H9 (cell line): Measurements from ENCODE around the gene LONP2. TPM values are rescaled to one million over a fixed set of nuclear protein-coding genes. Genes with fewer than 3 reads are reported as not detected.
"Not testable (repeated sequence)": the region's sequence is repeated elsewhere in the genome, so short reads cannot be mapped to it uniquely, and the experiment has no call there.

Experiments
- DNase-seq: peaks from one replicate; pipeline ENCODE4 v3.0.0-alpha.2; 2017
- H2AFZ ChIP-seq: one replicate; pipeline ENCODE4 v1.6.1; 2013; ENCODE audit warnings: mild to moderate bottlenecking, low read length, control low read depth, moderate library complexity
- H2AK5ac ChIP-seq: 2 replicates; pipeline ENCODE4 v1.6.1; 2013; ENCODE audit warnings: low read length, control low read depth, mixed read lengths; ENCODE audit not compliant: insufficient read length
- H2BK120ac ChIP-seq: one replicate; pipeline ENCODE4 v1.6.1; 2013; ENCODE audit warnings: low read depth, mild to moderate bottlenecking, low read length, control low read depth, inconsistent platforms; ENCODE audit not compliant: poor library complexity, severe bottlenecking
- H2BK12ac ChIP-seq: 2 replicates; pipeline ENCODE4 v1.6.1; 2013; ENCODE audit warnings: low read length, control low read depth, mixed read lengths, low read depth; ENCODE audit not compliant: insufficient read length
- H2BK15ac ChIP-seq: 2 replicates; pipeline ENCODE4 v1.6.1; 2013; ENCODE audit warnings: low read depth, low read length, control low read depth
- H2BK20ac ChIP-seq: one replicate; pipeline ENCODE4 v1.6.1; 2013; ENCODE audit warnings: low read depth, mild to moderate bottlenecking, low read length, control low read depth, inconsistent platforms; ENCODE audit not compliant: poor library complexity, severe bottlenecking
- H2BK5ac ChIP-seq: 2 replicates; pipeline ENCODE4 v1.6.1; 2013; ENCODE audit warnings: low read length, control low read depth, mixed read lengths; ENCODE audit not compliant: insufficient read length
- H3K14ac ChIP-seq: 2 replicates; pipeline ENCODE4 v1.6.1; 2013; ENCODE audit warnings: low read length, control low read depth; ENCODE audit not compliant: insufficient read depth
- H3K18ac ChIP-seq: 2 replicates; pipeline ENCODE4 v1.6.1; 2013; ENCODE audit warnings: low read depth, mild to moderate bottlenecking, mixed read lengths, low read length, control low read depth; ENCODE audit not compliant: insufficient read length
- H3K23ac ChIP-seq: 2 replicates; pipeline ENCODE4 v1.6.1; 2013; ENCODE audit warnings: low read length, control low read depth, mixed read lengths, low read depth; ENCODE audit not compliant: insufficient read length
- H3K23me2 ChIP-seq: 2 replicates; pipeline ENCODE4 v1.6.1; 2013; ENCODE audit warnings: low read depth, mild to moderate bottlenecking, mixed read lengths, low read length, control low read depth; ENCODE audit not compliant: insufficient read length, poor library complexity, severe bottlenecking
- H3K27ac ChIP-seq: 2 replicates; pipeline ENCODE4 v1.5.1; 2013; ENCODE audit warnings: low read length, control low read depth, mixed read lengths, low read depth; ENCODE audit not compliant: insufficient read length
- H3K27me3 ChIP-seq: 2 replicates; pipeline ENCODE4 v1.6.1; 2013; ENCODE audit warnings: low read length, control low read depth, inconsistent platforms; ENCODE audit not compliant: insufficient read depth
- H3K4ac ChIP-seq: 2 replicates; pipeline ENCODE4 v1.6.1; 2013; ENCODE audit warnings: low read depth, mild to moderate bottlenecking, control low read depth, inconsistent platforms, low read length, moderate library complexity
- H3K4me1 ChIP-seq: 2 replicates; pipeline ENCODE4 v1.6.1; 2013; ENCODE audit warnings: low read length, control low read depth, inconsistent platforms; ENCODE audit not compliant: insufficient read depth
- H3K4me2 ChIP-seq: 2 replicates; pipeline ENCODE4 v1.6.1; 2013; ENCODE audit warnings: low read length, control low read depth, mixed read lengths; ENCODE audit not compliant: insufficient read length, insufficient read depth
- H3K56ac ChIP-seq: 2 replicates; pipeline ENCODE4 v1.6.1; 2013; ENCODE audit warnings: low read depth, mild to moderate bottlenecking, mixed read lengths, low read length, control low read depth; ENCODE audit not compliant: insufficient read length
- H3K79me1 ChIP-seq: 2 replicates; pipeline ENCODE4 v1.6.1; 2013; ENCODE audit warnings: low read depth, mild to moderate bottlenecking, moderate library complexity, low read length, control low read depth, inconsistent platforms; ENCODE audit not compliant: insufficient read depth, poor library complexity, severe bottlenecking
- H3K79me2 ChIP-seq: 2 replicates; pipeline ENCODE4 v1.6.1; 2013; ENCODE audit warnings: low read length, control low read depth, inconsistent platforms; ENCODE audit not compliant: insufficient read depth
- H3K9ac ChIP-seq: 2 replicates; pipeline ENCODE4 v1.6.1; 2013; ENCODE audit warnings: low read length, control low read depth, mixed read lengths; ENCODE audit not compliant: insufficient read length; ENCODE audit errors: extremely low read depth
- H3K9me3 ChIP-seq: one replicate; pipeline ENCODE4 v1.6.1; 2013; ENCODE audit warnings: low read depth, low read length, inconsistent platforms; ENCODE audit not compliant: control insufficient read depth
- H3T11ph ChIP-seq: one replicate; pipeline ENCODE4 v1.6.1; 2013; ENCODE audit warnings: mild to moderate bottlenecking, low read length, control low read depth, inconsistent platforms
- H4K20me1 ChIP-seq: one replicate; pipeline ENCODE4 v1.6.1; 2013; ENCODE audit not compliant: control insufficient read depth, insufficient read length, insufficient read depth
- H4K5ac ChIP-seq: 2 replicates; pipeline ENCODE4 v1.6.1; 2013; ENCODE audit warnings: low read depth, mild to moderate bottlenecking, mixed read lengths, low read length, control low read depth; ENCODE audit not compliant: insufficient read length
- H4K8ac ChIP-seq: replicated peaks from 2 replicates; pipeline ENCODE4 v1.6.1; 2013; ENCODE audit warnings: low read length, control low read depth, mixed read lengths, low read depth; ENCODE audit not compliant: insufficient read length
- H4K91ac ChIP-seq: 2 replicates; pipeline ENCODE4 v1.6.1; 2013; ENCODE audit warnings: low read depth, mild to moderate bottlenecking, moderate library complexity, mixed read lengths, low read length, control low read depth; ENCODE audit not compliant: insufficient read length
- H3K27ac Mint-ChIP-seq, 3 experiments: 2 replicates in 2 of 3; 3 replicates in 1 of 3; pipeline ENCODE4 v1.8.0; 2020 to 2021; ENCODE audit warnings: mixed read lengths in 3 of 3, mild to moderate bottlenecking in 1 of 3, moderate library complexity in 1 of 3
- H3K27me3 Mint-ChIP-seq: 2 replicates; pipeline ENCODE4 v1.8.0; 2021; ENCODE audit warnings: low read depth, mild to moderate bottlenecking, moderate library complexity, mixed read lengths
- H3K36me3 Mint-ChIP-seq, 3 experiments: 2 replicates in 2 of 3; 3 replicates in 1 of 3; pipeline ENCODE4 v1.8.0; 2020 to 2021; ENCODE audit warnings: low read depth in 3 of 3, mixed read lengths in 3 of 3; ENCODE audit not compliant: insufficient read depth in 1 of 3
- H3K4me1 Mint-ChIP-seq, 2 experiments: 2 replicates each; pipeline ENCODE4 v1.8.0; 2020; ENCODE audit warnings: mixed read lengths in 2 of 2
- H3K4me3 Mint-ChIP-seq, 2 experiments: 2 replicates in 1 of 2; 3 replicates in 1 of 2; pipeline ENCODE4 v1.8.0; 2020 to 2021; ENCODE audit warnings: mild to moderate bottlenecking in 2 of 2, mixed read lengths in 2 of 2, moderate library complexity in 1 of 2
- H3K9me3 Mint-ChIP-seq, 2 experiments: 2 replicates in 1 of 2; 3 replicates in 1 of 2; pipeline ENCODE4 v1.8.0; 2020; ENCODE audit warnings: mild to moderate bottlenecking in 2 of 2, mixed read lengths in 2 of 2, moderate library complexity in 1 of 2
- CTCF ChIP-seq: fragments of 200-600 bp; sonication (generic); conservative IDR thresholded peaks from 3 replicates; pipeline ENCODE4 v1.8.0; 2021; ENCODE audit warnings: antibody characterized with exemption, mild to moderate bottlenecking
- WGBS: extraction: QIAGEN DNeasy Blood & Tissue Kit; methylation state at CpG from one replicate; pipeline ENCODE4 v1.1.7; 2013; ENCODE audit warnings: missing lambda C conversion rate, low lambda C conversion rate, mixed read lengths; ENCODE audit not compliant: insufficient read length; ENCODE audit errors: extremely low coverage; 5-methylcytosine and 5-hydroxymethylcytosine counted together
- total RNA-seq: library from RNA; stranded (reverse); gene quantifications from 2 replicates; pipeline ENCODE4 v1.2.1, GENCODE V29; 2021

Gene LONP2
- total RNA-seq, 1 experiment from 2014 or later: 27.8 TPM

GRCh38 chr16:48236286-48236685 lies 7.8 kb upstream of the LONP2 start:
- no peak overlapping the region for H3K14ac ChIP-seq
- no peaks in the 10 kb centered on the region for H4K20me1 ChIP-seq
- H4K8ac ChIP-seq: no peak overlapping the region
- Mint-ChIP-seq H3K27me3 (no peaks in the 10 kb centered on the region; the same call in 1 of the 2 replicates), H3K9me3 (peaks cover 7 to 10% of the 10 kb centered on the region in 2 experiments), H3K4me1 (peaks cover 0 to 16% of the 10 kb centered on the region in 2 experiments; a peak in 2 of 4 replicates), H3K27ac (0 out of 7 replicates have a peak overlapping the region, but pooled peaks of 1 of the 3 experiments have one; percentile 15), H3K4me3 (no peak overlapping the region), H3K36me3 (no peaks in the 10 kb centered on the region)
- no peaks in the 10 kb centered on the region; the same call in 1 of the 2 replicates for H3K4me1 ChIP-seq
- no peak overlapping the region for H4K5ac ChIP-seq
- no peak overlapping the region for H2AK5ac ChIP-seq
- H2BK15ac ChIP-seq: no peak overlapping the region
- no peak overlapping the region for H3T11ph ChIP-seq
- H3K27ac ChIP-seq: no peak overlapping the region
- TF ChIP-seq CTCF: no peak
- no peak overlapping the region for H2AFZ ChIP-seq
- no peak overlapping the region for H3K4me2 ChIP-seq
- H3K9me3 ChIP-seq: no peaks in the 10 kb centered on the region
- H3K79me2 ChIP-seq: no peaks in the 10 kb centered on the region
- H3K79me1 ChIP-seq: no peaks in the 10 kb centered on the region
- H2BK5ac ChIP-seq: no peak overlapping the region
- no peaks in the 10 kb centered on the region for H3K23me2 ChIP-seq
- H2BK120ac ChIP-seq: no peak overlapping the region
- H2BK12ac ChIP-seq: no peak overlapping the region
- WGBS: no CpG with 5 or more reads among the region's 1 CpG
- H3K9ac ChIP-seq: no peak overlapping the region
- DNase-seq: no peak
- no peaks in the 10 kb centered on the region for H3K27me3 ChIP-seq
- no peak overlapping the region for H4K91ac ChIP-seq
- H3K56ac ChIP-seq: no peak overlapping the region
- no peak overlapping the region for H3K18ac ChIP-seq
- H3K4ac ChIP-seq: no peak overlapping the region
- H2BK20ac ChIP-seq: no peak overlapping the region
- H3K23ac ChIP-seq: no peak overlapping the region

- H3K23ac ChIP-seq, H3T11ph ChIP-seq, H4K20me1 ChIP-seq, H3K18ac ChIP-seq, H2AK5ac ChIP-seq, H3K4me1 Mint-ChIP-seq, H3K4me2 ChIP-seq, H4K5ac ChIP-seq, H3K79me1 ChIP-seq, H3K4ac ChIP-seq, H3K23me2 ChIP-seq, H3K27ac Mint-ChIP-seq, H2BK5ac ChIP-seq, H3K4me1 ChIP-seq, H3K9ac ChIP-seq, H2AFZ ChIP-seq, H2BK12ac ChIP-seq, H3K9me3 ChIP-seq, H2BK15ac ChIP-seq, H2BK20ac ChIP-seq, H3K36me3 Mint-ChIP-seq, H3K27me3 ChIP-seq, H3K56ac ChIP-seq, H4K91ac ChIP-seq, H3K14ac ChIP-seq, H3K4me3 Mint-ChIP-seq, H2BK120ac ChIP-seq, H3K79me2 ChIP-seq, H3K27me3 Mint-ChIP-seq, DNase-seq, H4K8ac ChIP-seq, H3K27ac ChIP-seq: not testable (repeated sequence)
- peaks cover 7 to 11% of the 10 kb centered on the region in 2 experiments for H3K9me3 Mint-ChIP-seq
- WGBS: no CpG with 5 or more reads among the region's 3 CpGs
These were observed 4.0 kb upstream of the LONP2 start for GRCh38 chr16:48240147-48240546.
